ENCODE results near the gene MSGN1. TPM values are rescaled to one million over a fixed set of nuclear protein-coding genes. Genes with fewer than 3 reads are reported as not detected.

The MSGN1 gene
- total RNA-seq, 1 experiment from 2014 or later, result not detected

DNA sequence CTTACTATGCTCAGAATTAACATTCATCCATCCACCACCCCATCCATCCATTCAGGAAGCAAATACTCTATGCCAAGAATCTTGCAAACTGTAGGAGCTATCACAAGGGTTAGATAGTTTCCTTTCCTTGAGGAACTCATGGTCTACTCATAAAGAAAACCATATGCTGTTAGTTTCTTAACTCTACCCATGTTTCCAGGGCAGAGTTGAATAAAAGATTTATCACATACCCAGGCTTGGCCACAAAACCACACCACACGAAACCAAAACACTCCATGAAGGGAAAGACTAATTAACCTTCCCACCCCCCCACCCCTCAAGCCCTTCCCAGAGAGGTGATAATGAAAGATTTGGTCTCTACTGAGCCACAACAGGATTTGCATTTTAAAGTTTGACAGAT, 23.7 kb upstream of the MSGN1 start:
- TF ChIP-seq, protein P1, sequence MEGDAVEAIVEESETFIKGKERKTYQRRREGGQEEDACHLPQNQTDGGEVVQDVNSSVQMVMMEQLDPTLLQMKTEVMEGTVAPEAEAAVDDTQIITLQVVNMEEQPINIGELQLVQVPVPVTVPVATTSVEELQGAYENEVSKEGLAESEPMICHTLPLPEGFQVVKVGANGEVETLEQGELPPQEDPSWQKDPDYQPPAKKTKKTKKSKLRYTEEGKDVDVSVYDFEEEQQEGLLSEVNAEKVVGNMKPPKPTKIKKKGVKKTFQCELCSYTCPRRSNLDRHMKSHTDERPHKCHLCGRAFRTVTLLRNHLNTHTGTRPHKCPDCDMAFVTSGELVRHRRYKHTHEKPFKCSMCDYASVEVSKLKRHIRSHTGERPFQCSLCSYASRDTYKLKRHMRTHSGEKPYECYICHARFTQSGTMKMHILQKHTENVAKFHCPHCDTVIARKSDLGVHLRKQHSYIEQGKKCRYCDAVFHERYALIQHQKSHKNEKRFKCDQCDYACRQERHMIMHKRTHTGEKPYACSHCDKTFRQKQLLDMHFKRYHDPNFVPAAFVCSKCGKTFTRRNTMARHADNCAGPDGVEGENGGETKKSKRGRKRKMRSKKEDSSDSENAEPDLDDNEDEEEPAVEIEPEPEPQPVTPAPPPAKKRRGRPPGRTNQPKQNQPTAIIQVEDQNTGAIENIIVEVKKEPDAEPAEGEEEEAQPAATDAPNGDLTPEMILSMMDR (conservative IDR thresholded peaks at IDR 0.05), result no peak
- Histone ChIP-seq H3K27me3 (ENCODE audit: insufficient read depth, low read length) (no peaks in the 10 kb centered on the region), H2BK20ac (ENCODE audit: low read depth, low read length, poor library complexity, severe bottlenecking) (no peak overlapping the region), H3K9ac (ENCODE audit: extremely low read depth, insufficient read length, low read length) (no peak overlapping the region), H2AK5ac (ENCODE audit: insufficient read length, low read length) (no peak overlapping the region), H3K4ac (ENCODE audit: low read depth, low read length) (no peak overlapping the region), H3K56ac (ENCODE audit: insufficient read length, low read depth, low read length) (no peak overlapping the region), H3K27ac (ENCODE audit: insufficient read length, low read depth, low read length) (no peak overlapping the region), H2BK15ac (ENCODE audit: low read depth, low read length) (no peak overlapping the region), H3K4me2 (ENCODE audit: insufficient read depth, insufficient read length, low read length) (no peak overlapping the region), H2BK120ac (ENCODE audit: low read depth, low read length, poor library complexity, severe bottlenecking) (no peak overlapping the region), H3K14ac (ENCODE audit: insufficient read depth, low read length) (no peak overlapping the region), H3K23ac (ENCODE audit: insufficient read length, low read depth, low read length) (no peak overlapping the region), H4K20me1 (ENCODE audit: control insufficient read depth, insufficient read depth, insufficient read length) (no peaks in the 10 kb centered on the region), H3K18ac (ENCODE audit: insufficient read length, low read depth, low read length) (no peak overlapping the region), H3T11ph (ENCODE audit: low read length) (no peak overlapping the region), H3K79me1 (ENCODE audit: insufficient read depth, low read depth, low read length, poor library complexity, severe bottlenecking) (no peaks in the 10 kb centered on the region), H3K9me3 (ENCODE audit: control insufficient read depth, low read depth, low read length) (no peaks in the 10 kb centered on the region), H2AFZ (ENCODE audit: low read length) (no peak overlapping the region), H2BK5ac (ENCODE audit: insufficient read length, low read length) (no peak overlapping the region), H3K79me2 (ENCODE audit: insufficient read depth, low read length) (no peaks in the 10 kb centered on the region), H2BK12ac (ENCODE audit: insufficient read length, low read depth, low read length) (no peak overlapping the region), H4K91ac (ENCODE audit: insufficient read length, low read depth, low read length) (no peak overlapping the region), H4K5ac (ENCODE audit: insufficient read length, low read depth, low read length) (no peak overlapping the region), H4K8ac (replicated peaks; ENCODE audit: insufficient read length, low read depth, low read length) (no peak overlapping the region), H3K4me1 (ENCODE audit: insufficient read depth, low read length) (no peaks in the 10 kb centered on the region), H3K23me2 (ENCODE audit: insufficient read length, low read depth, low read length, poor library complexity, severe bottlenecking) (no peaks in the 10 kb centered on the region)
- H3K4me3 Mint-ChIP-seq, result no peak overlapping the region
- no peak for DNase-seq
- H3K36me3 Mint-ChIP-seq (ENCODE audit: insufficient read depth in 1 of 3, low read depth in 3 of 3), result no peaks in the 10 kb centered on the region
- H3K27ac Mint-ChIP-seq, result no peak overlapping the region
- H3K9me3 Mint-ChIP-seq, result no peaks in the 10 kb centered on the region
- peaks cover 12% of the 10 kb centered on the region for H3K27me3 Mint-ChIP-seq (ENCODE audit: low read depth)
- WGBS (ENCODE audit: extremely low coverage, insufficient read length, low lambda C conversion rate), result no CpG with 5 or more reads among the region's 1 CpG
- H3K4me1 Mint-ChIP-seq, result peaks cover 2 to 5% of the 10 kb centered on the region in 2 experiments; a peak in 3 of 4 replicates

Measured in H9 (cell line).